ENCODE measurements around the gene RAB28. TPM values are rescaled to one million over a fixed set of nuclear protein-coding genes. Genes with fewer than 3 reads are reported as not detected.
"Not testable (repeated sequence)": the region's sequence is repeated elsewhere in the genome, so short reads cannot be mapped to it uniquely, and the experiment has no call there.

Gene RAB28
- total RNA-seq, 1 donor from 2014 or later = 11.9 TPM

GRCh38 chr4:13396161-13396560 is 88.0 kb downstream of the RAB28 start:
- Histone ChIP-seq H3K27ac (ENCODE audit: low read depth, low read length) (no peak overlapping the region), H3K4me1 (ENCODE audit: insufficient read depth, low read length) (no peaks in the 10 kb centered on the region), H3K27me3 (ENCODE audit: insufficient read depth, low read length) (no peaks in the 10 kb centered on the region), H3K4me2 (ENCODE audit: low read length) (no peak overlapping the region), H3K36me3 (ENCODE audit: insufficient read depth, low read length) (no peaks in the 10 kb centered on the region), H2AFZ (ENCODE audit: low read depth, low read length) (no peak overlapping the region), H4K20me1 (ENCODE audit: insufficient read depth, low read length) (peaks cover 8% of the 10 kb centered on the region), H3K4me3 (ENCODE audit: insufficient read depth, low read depth, low read length) (no peak overlapping the region), H3K9ac (ENCODE audit: low read length) (no peak overlapping the region), H3K79me2 (ENCODE audit: insufficient read depth, low read length) (peaks cover 4% of the 10 kb centered on the region), H3K9me3 (ENCODE audit: insufficient read depth, low read depth, low read length) (no peaks in the 10 kb centered on the region)
- FAIRE-seq = no peak
- no peak overlapping the region for H3K27ac Mint-ChIP-seq (ENCODE audit: unreplicated experiment)
- H3K27me3 Mint-ChIP-seq (ENCODE audit: low read depth, unreplicated experiment) = no peaks in the 10 kb centered on the region
- no peak overlapping the region for H3K4me3 Mint-ChIP-seq (ENCODE audit: unreplicated experiment)
- peaks cover 2% of the 10 kb centered on the region for H3K9me3 Mint-ChIP-seq (ENCODE audit: unreplicated experiment)
- TF ChIP-seq CTCF (IDR thresholded peaks at IDR 0.05; ENCODE audit: insufficient read depth, low read depth, low read length) = no peak
- TF ChIP-seq EZH2 (IDR thresholded peaks at IDR 0.05; ENCODE audit: insufficient read depth, low read length) = no peak
- DNase-seq (ENCODE audit: low read depth) = no peak
- peaks cover 10% of the 10 kb centered on the region for H3K4me1 Mint-ChIP-seq (ENCODE audit: low read depth, unreplicated experiment)
- peaks cover 1% of the 10 kb centered on the region for H3K36me3 Mint-ChIP-seq (ENCODE audit: low read depth, unreplicated experiment)

GRCh38 chr4:13389901-13390300 is 94.2 kb downstream of the RAB28 start:
- H3K9me3 Mint-ChIP-seq (ENCODE audit: unreplicated experiment); H3K36me3 ChIP-seq (ENCODE audit: insufficient read depth, low read length); H3K9me3 ChIP-seq (ENCODE audit: insufficient read depth, low read depth, low read length); DNase-seq (ENCODE audit: low read depth); FAIRE-seq; H3K4me1 Mint-ChIP-seq (ENCODE audit: low read depth, unreplicated experiment); H3K27me3 Mint-ChIP-seq (ENCODE audit: low read depth, unreplicated experiment); H3K4me3 ChIP-seq (ENCODE audit: insufficient read depth, low read depth, low read length); H3K4me1 ChIP-seq (ENCODE audit: insufficient read depth, low read length); H3K9ac ChIP-seq (ENCODE audit: low read length); H3K4me3 Mint-ChIP-seq (ENCODE audit: unreplicated experiment); H3K27ac ChIP-seq (ENCODE audit: low read depth, low read length); H3K27ac Mint-ChIP-seq (ENCODE audit: unreplicated experiment); H3K4me2 ChIP-seq (ENCODE audit: low read length); H2AFZ ChIP-seq (ENCODE audit: low read depth, low read length); H3K36me3 Mint-ChIP-seq (ENCODE audit: low read depth, unreplicated experiment); H3K27me3 ChIP-seq (ENCODE audit: insufficient read depth, low read length): not testable (repeated sequence)
- Histone ChIP-seq H3K79me2 (ENCODE audit: insufficient read depth, low read length) (peaks cover 12% of the 10 kb centered on the region), H4K20me1 (ENCODE audit: insufficient read depth, low read length) (peaks cover 26% of the 10 kb centered on the region)

- no peak overlapping the region for H3K4me2 ChIP-seq (ENCODE audit: low read length)
- DNase-seq (ENCODE audit: low read depth) (peak; percentile 75), FAIRE-seq (no peak)
- no peaks in the 10 kb centered on the region for H3K27me3 ChIP-seq (ENCODE audit: insufficient read depth, low read length)
- H3K9ac ChIP-seq (ENCODE audit: low read length) = no peak overlapping the region
- H3K27me3 Mint-ChIP-seq (ENCODE audit: low read depth, unreplicated experiment) = no peaks in the 10 kb centered on the region
- no peak overlapping the region for H3K27ac ChIP-seq (ENCODE audit: low read depth, low read length)
- peaks cover 3% of the 10 kb centered on the region for H3K36me3 Mint-ChIP-seq (ENCODE audit: low read depth, unreplicated experiment)
- no peak overlapping the region for H3K27ac Mint-ChIP-seq (ENCODE audit: unreplicated experiment)
- H3K36me3 ChIP-seq (ENCODE audit: insufficient read depth, low read length) = no peaks in the 10 kb centered on the region
- peaks cover 4% of the 10 kb centered on the region for H3K4me1 Mint-ChIP-seq (ENCODE audit: low read depth, unreplicated experiment)
- peaks cover under 1% of the 10 kb centered on the region for H3K9me3 Mint-ChIP-seq (ENCODE audit: unreplicated experiment)
- no peak for TF ChIP-seq EZH2 (IDR thresholded peaks at IDR 0.05; ENCODE audit: insufficient read depth, low read length)
- no peak for TF ChIP-seq CTCF (IDR thresholded peaks at IDR 0.05; ENCODE audit: insufficient read depth, low read depth, low read length)
- H4K20me1 ChIP-seq (ENCODE audit: insufficient read depth, low read length) = peaks cover 28% of the 10 kb centered on the region
- H2AFZ ChIP-seq (ENCODE audit: low read depth, low read length) = no peak overlapping the region
- H3K4me3 ChIP-seq (ENCODE audit: insufficient read depth, low read depth, low read length) = no peak overlapping the region
- H3K4me3 Mint-ChIP-seq (ENCODE audit: unreplicated experiment) = no peak overlapping the region
- H3K9me3 ChIP-seq (ENCODE audit: insufficient read depth, low read depth, low read length) = no peaks in the 10 kb centered on the region
- H3K4me1 ChIP-seq (ENCODE audit: insufficient read depth, low read length) = no peaks in the 10 kb centered on the region
- H3K79me2 ChIP-seq (ENCODE audit: insufficient read depth, low read length) = peaks cover 18% of the 10 kb centered on the region
These were observed 97.6 kb downstream of the RAB28 start for GRCh38 chr4:13386405-13387107.
